NB4 (cell line): ENCODE data around the gene SGO2.

Experiments used
- MAX ChIP-seq: IDR thresholded peaks from 2 replicates; pipeline ENCODE4 v1.6.1; 2011; ENCODE audit warnings: low read depth, low read length
- MYC ChIP-seq: IDR thresholded peaks from 2 replicates; pipeline ENCODE4 v1.6.1; 2011; ENCODE audit warnings: low read depth, low read length
- POLR2A ChIP-seq: IDR thresholded peaks from 2 replicates; pipeline ENCODE4 v1.6.1; 2011; ENCODE audit warnings: mild to moderate bottlenecking; ENCODE audit not compliant: insufficient read length; ENCODE audit errors: extremely low read depth

- TF ChIP-seq POLR2A = no peak
- TF ChIP-seq MAX = no peak
- no peak for TF ChIP-seq MYC
Observed at GRCh38 chr2:200538139-200538538, 12.1 kb downstream of the SGO2 start.
